ENCODE results near the gene DACT2.
A peak's percentile ranks its signal among the peaks of the same experiment; 100 is the strongest.

The DACT2 gene

GRCh38 chr6:168307015-168307694 lies 12.4 kb downstream of the DACT2 start:
- Histone ChIP-seq H3K36me3 (ENCODE audit: control insufficient read depth in 5 of 5, insufficient read depth in 5 of 5, low read length in 5 of 5) (no peaks in the 10 kb centered on the region), H3K9ac (ENCODE audit: low read length in 5 of 5) (no peak overlapping the region)

GRCh38 chr6:168305863-168306262 lies 13.7 kb downstream of the DACT2 start:
- H3K9me3 ChIP-seq (ENCODE audit: control insufficient read depth in 5 of 5, low read length in 5 of 5), result no peaks in the 10 kb centered on the region
- no peak overlapping the region for H3K4me3 ChIP-seq (ENCODE audit: low read depth in 1 of 5, low read length in 5 of 5)
- H3K4me1 ChIP-seq (ENCODE audit: control insufficient read depth in 5 of 5, insufficient read depth in 5 of 5, low read length in 5 of 5), result no peaks in the 10 kb centered on the region
- no peaks in the 10 kb centered on the region for H3K36me3 ChIP-seq (ENCODE audit: control insufficient read depth in 5 of 5, insufficient read depth in 5 of 5, low read length in 5 of 5)
- no peak overlapping the region for H3K27ac ChIP-seq (ENCODE audit: low read depth, low read length)
- no peak overlapping the region for H3K9ac ChIP-seq (ENCODE audit: low read length in 5 of 5)
- peaks cover 0 to 9% (median 3%) of the 10 kb centered on the region in 5 donors for H3K27me3 ChIP-seq (ENCODE audit: control insufficient read depth in 5 of 5, insufficient read depth in 4 of 5, low read length in 5 of 5)

More at GRCh38 chr6:168307015-168307694, 12.4 kb downstream of the DACT2 start:
- Histone ChIP-seq H3K4me3 (ENCODE audit: low read depth in 1 of 5, low read length in 5 of 5) (no peak overlapping the region), H3K27ac (ENCODE audit: low read depth, low read length) (no peak overlapping the region), H3K4me1 (ENCODE audit: control insufficient read depth in 5 of 5, insufficient read depth in 5 of 5, low read length in 5 of 5) (no peaks in the 10 kb centered on the region), H3K27me3 (ENCODE audit: control insufficient read depth in 5 of 5, insufficient read depth in 4 of 5, low read length in 5 of 5) (peaks cover 0 to 9% (median 3%) of the 10 kb centered on the region in 5 donors), H3K9me3 (ENCODE audit: control insufficient read depth in 5 of 5, low read length in 5 of 5) (no peaks in the 10 kb centered on the region)

- no peaks in the 10 kb centered on the region for H3K36me3 ChIP-seq (ENCODE audit: control insufficient read depth in 5 of 5, insufficient read depth in 5 of 5, low read length in 5 of 5)
- peaks cover 0 to 9% (median 3%) of the 10 kb centered on the region in 5 donors for H3K27me3 ChIP-seq (ENCODE audit: control insufficient read depth in 5 of 5, insufficient read depth in 4 of 5, low read length in 5 of 5)
- H3K4me1 ChIP-seq (ENCODE audit: control insufficient read depth in 5 of 5, insufficient read depth in 5 of 5, low read length in 5 of 5), result no peaks in the 10 kb centered on the region
- no peaks in the 10 kb centered on the region for H3K9me3 ChIP-seq (ENCODE audit: control insufficient read depth in 5 of 5, low read length in 5 of 5)
- no peak overlapping the region for H3K27ac ChIP-seq (ENCODE audit: low read depth, low read length)
- no peak overlapping the region for H3K9ac ChIP-seq (ENCODE audit: low read length in 5 of 5)
- H3K4me3 ChIP-seq (ENCODE audit: low read depth in 1 of 5, low read length in 5 of 5), result no peak overlapping the region
These were observed 14.4 kb downstream of the DACT2 start for GRCh38 chr6:168305096-168305749.

- peaks cover 0 to 11% (median 4%) of the 10 kb centered on the region in 5 donors for H3K27me3 ChIP-seq (ENCODE audit: control insufficient read depth in 5 of 5, insufficient read depth in 4 of 5, low read length in 5 of 5)
- no peak overlapping the region for H3K27ac ChIP-seq (ENCODE audit: low read depth, low read length)
- H3K9me3 ChIP-seq (ENCODE audit: control insufficient read depth in 5 of 5, low read length in 5 of 5), result no peaks in the 10 kb centered on the region
- H3K36me3 ChIP-seq (ENCODE audit: control insufficient read depth in 5 of 5, insufficient read depth in 5 of 5, low read length in 5 of 5), result no peaks in the 10 kb centered on the region
- no peak overlapping the region for H3K9ac ChIP-seq (ENCODE audit: low read length in 5 of 5)
- no peak overlapping the region for H3K4me3 ChIP-seq (ENCODE audit: low read depth in 1 of 5, low read length in 5 of 5)
- no peaks in the 10 kb centered on the region for H3K4me1 ChIP-seq (ENCODE audit: control insufficient read depth in 5 of 5, insufficient read depth in 5 of 5, low read length in 5 of 5)
These were observed 14.9 kb downstream of the DACT2 start for GRCh38 chr6:168304752-168305015.

- Histone ChIP-seq H3K27ac (ENCODE audit: low read depth, low read length) (no peak overlapping the region), H3K36me3 (ENCODE audit: control insufficient read depth in 5 of 5, insufficient read depth in 5 of 5, low read length in 5 of 5) (no peaks in the 10 kb centered on the region), H3K4me3 (ENCODE audit: low read depth in 1 of 5, low read length in 5 of 5) (no peak overlapping the region), H3K9me3 (ENCODE audit: control insufficient read depth in 5 of 5, low read length in 5 of 5) (no peaks in the 10 kb centered on the region), H3K9ac (ENCODE audit: low read length in 5 of 5) (peak overlapping the region in 1 of 5 donors; percentile 11), H3K27me3 (ENCODE audit: control insufficient read depth in 5 of 5, insufficient read depth in 4 of 5, low read length in 5 of 5) (peaks cover 0 to 11% (median 4%) of the 10 kb centered on the region in 5 donors), H3K4me1 (ENCODE audit: control insufficient read depth in 5 of 5, insufficient read depth in 5 of 5, low read length in 5 of 5) (no peaks in the 10 kb centered on the region)
These were observed 15.4 kb downstream of the DACT2 start for GRCh38 chr6:168303982-168304751.

- Histone ChIP-seq H3K4me1 (ENCODE audit: control insufficient read depth in 5 of 5, insufficient read depth in 5 of 5, low read length in 5 of 5) (no peaks in the 10 kb centered on the region), H3K36me3 (ENCODE audit: control insufficient read depth in 5 of 5, insufficient read depth in 5 of 5, low read length in 5 of 5) (no peaks in the 10 kb centered on the region), H3K27ac (ENCODE audit: low read depth, low read length) (no peak overlapping the region), H3K9ac (ENCODE audit: low read length in 5 of 5) (no peak overlapping the region), H3K9me3 (ENCODE audit: control insufficient read depth in 5 of 5, low read length in 5 of 5) (no peaks in the 10 kb centered on the region), H3K27me3 (ENCODE audit: control insufficient read depth in 5 of 5, insufficient read depth in 4 of 5, low read length in 5 of 5) (peaks cover 0 to 11% (median 4%) of the 10 kb centered on the region in 5 donors), H3K4me3 (ENCODE audit: low read depth in 1 of 5, low read length in 5 of 5) (no peak overlapping the region)
These were observed 17.0 kb downstream of the DACT2 start for GRCh38 chr6:168302534-168302933.

GRCh38 chr6:168301648-168302398 lies 17.8 kb downstream of the DACT2 start:
- Histone ChIP-seq H3K4me1 (ENCODE audit: control insufficient read depth in 5 of 5, insufficient read depth in 5 of 5, low read length in 5 of 5) (no peaks in the 10 kb centered on the region), H3K36me3 (ENCODE audit: control insufficient read depth in 5 of 5, insufficient read depth in 5 of 5, low read length in 5 of 5) (no peaks in the 10 kb centered on the region), H3K9ac (ENCODE audit: low read length in 5 of 5) (no peak overlapping the region), H3K4me3 (ENCODE audit: low read depth in 1 of 5, low read length in 5 of 5) (no peak overlapping the region), H3K27ac (ENCODE audit: low read depth, low read length) (no peak overlapping the region), H3K27me3 (ENCODE audit: control insufficient read depth in 5 of 5, insufficient read depth in 4 of 5, low read length in 5 of 5) (peaks cover 0 to 10% (median 0%) of the 10 kb centered on the region in 5 donors), H3K9me3 (ENCODE audit: control insufficient read depth in 5 of 5, low read length in 5 of 5) (no peaks in the 10 kb centered on the region)

- Histone ChIP-seq H3K27ac (ENCODE audit: low read depth, low read length) (no peak overlapping the region), H3K9me3 (ENCODE audit: control insufficient read depth in 5 of 5, low read length in 5 of 5) (no peaks in the 10 kb centered on the region), H3K27me3 (ENCODE audit: control insufficient read depth in 5 of 5, insufficient read depth in 4 of 5, low read length in 5 of 5) (peaks cover 0 to 8% (median 0%) of the 10 kb centered on the region in 5 donors), H3K9ac (ENCODE audit: low read length in 5 of 5) (no peak overlapping the region), H3K4me3 (ENCODE audit: low read depth in 1 of 5, low read length in 5 of 5) (no peak overlapping the region), H3K36me3 (ENCODE audit: control insufficient read depth in 5 of 5, insufficient read depth in 5 of 5, low read length in 5 of 5) (no peaks in the 10 kb centered on the region), H3K4me1 (ENCODE audit: control insufficient read depth in 5 of 5, insufficient read depth in 5 of 5, low read length in 5 of 5) (no peaks in the 10 kb centered on the region)
These were observed 18.5 kb downstream of the DACT2 start for GRCh38 chr6:168300975-168301647.

- H3K27ac ChIP-seq (ENCODE audit: low read depth, low read length), result no peak overlapping the region
- no peaks in the 10 kb centered on the region for H3K4me1 ChIP-seq (ENCODE audit: control insufficient read depth in 5 of 5, insufficient read depth in 5 of 5, low read length in 5 of 5)
- H3K9me3 ChIP-seq (ENCODE audit: control insufficient read depth in 5 of 5, low read length in 5 of 5), result no peaks in the 10 kb centered on the region
These were observed 19.8 kb downstream of the DACT2 start for GRCh38 chr6:168299541-168300511.

More at GRCh38 chr6:168299541-168300511, 19.8 kb downstream of the DACT2 start:
- Histone ChIP-seq H3K9ac (ENCODE audit: low read length in 5 of 5) (no peak overlapping the region), H3K4me3 (ENCODE audit: low read depth in 1 of 5, low read length in 5 of 5) (no peak overlapping the region), H3K27me3 (ENCODE audit: control insufficient read depth in 5 of 5, insufficient read depth in 4 of 5, low read length in 5 of 5) (peaks cover 0 to 12% (median 2%) of the 10 kb centered on the region in 5 donors), H3K36me3 (ENCODE audit: control insufficient read depth in 5 of 5, insufficient read depth in 5 of 5, low read length in 5 of 5) (no peaks in the 10 kb centered on the region)

All from subcutaneous abdominal adipose tissue (tissue), 5 donors.